HL-60 (cell line): ENCODE measurements around the gene DCPS.

Experiments
- POLR2AphosphoS5 ChIP-seq: IDR thresholded peaks from 2 replicates; pipeline ENCODE4 v1.6.1; 2012; ENCODE audit warnings: low read depth
- TF ChIP-seq, protein P1 (sequence below): IDR thresholded peaks from one replicate; pipeline ENCODE4 v1.5.1; 2011; ENCODE audit warnings: low read length, control low read depth, inconsistent platforms; ENCODE audit not compliant: insufficient read depth
- TF ChIP-seq, protein P2 (sequence below): IDR thresholded peaks from 2 replicates; pipeline ENCODE4 v1.6.1; 2012; ENCODE audit warnings: low read depth; ENCODE audit not compliant: insufficient replicate concordance

DNA sequence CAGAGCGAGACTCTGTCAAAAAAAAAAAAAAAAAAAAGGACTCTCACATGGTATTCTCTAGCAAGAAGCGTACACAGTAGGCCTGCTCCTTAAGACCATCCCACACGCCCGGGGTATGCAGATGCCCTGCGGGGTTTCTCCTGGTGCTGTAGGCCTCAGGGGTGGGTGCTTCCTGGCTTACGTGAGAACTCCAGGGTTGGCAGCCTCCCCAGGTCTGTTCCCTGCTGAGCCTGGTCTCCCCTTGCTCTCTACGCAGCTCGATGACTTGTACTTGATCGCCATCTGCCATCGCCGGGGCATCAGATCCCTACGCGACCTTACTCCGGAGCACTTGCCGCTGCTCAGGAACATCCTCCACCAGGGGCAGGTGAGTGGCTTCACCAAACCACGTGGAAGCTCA lies 39.2 kb downstream of the DCPS start:
- TF ChIP-seq, protein P1, sequence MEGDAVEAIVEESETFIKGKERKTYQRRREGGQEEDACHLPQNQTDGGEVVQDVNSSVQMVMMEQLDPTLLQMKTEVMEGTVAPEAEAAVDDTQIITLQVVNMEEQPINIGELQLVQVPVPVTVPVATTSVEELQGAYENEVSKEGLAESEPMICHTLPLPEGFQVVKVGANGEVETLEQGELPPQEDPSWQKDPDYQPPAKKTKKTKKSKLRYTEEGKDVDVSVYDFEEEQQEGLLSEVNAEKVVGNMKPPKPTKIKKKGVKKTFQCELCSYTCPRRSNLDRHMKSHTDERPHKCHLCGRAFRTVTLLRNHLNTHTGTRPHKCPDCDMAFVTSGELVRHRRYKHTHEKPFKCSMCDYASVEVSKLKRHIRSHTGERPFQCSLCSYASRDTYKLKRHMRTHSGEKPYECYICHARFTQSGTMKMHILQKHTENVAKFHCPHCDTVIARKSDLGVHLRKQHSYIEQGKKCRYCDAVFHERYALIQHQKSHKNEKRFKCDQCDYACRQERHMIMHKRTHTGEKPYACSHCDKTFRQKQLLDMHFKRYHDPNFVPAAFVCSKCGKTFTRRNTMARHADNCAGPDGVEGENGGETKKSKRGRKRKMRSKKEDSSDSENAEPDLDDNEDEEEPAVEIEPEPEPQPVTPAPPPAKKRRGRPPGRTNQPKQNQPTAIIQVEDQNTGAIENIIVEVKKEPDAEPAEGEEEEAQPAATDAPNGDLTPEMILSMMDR = no peak
- TF ChIP-seq POLR2AphosphoS5 = no peak
- TF ChIP-seq, protein P2, sequence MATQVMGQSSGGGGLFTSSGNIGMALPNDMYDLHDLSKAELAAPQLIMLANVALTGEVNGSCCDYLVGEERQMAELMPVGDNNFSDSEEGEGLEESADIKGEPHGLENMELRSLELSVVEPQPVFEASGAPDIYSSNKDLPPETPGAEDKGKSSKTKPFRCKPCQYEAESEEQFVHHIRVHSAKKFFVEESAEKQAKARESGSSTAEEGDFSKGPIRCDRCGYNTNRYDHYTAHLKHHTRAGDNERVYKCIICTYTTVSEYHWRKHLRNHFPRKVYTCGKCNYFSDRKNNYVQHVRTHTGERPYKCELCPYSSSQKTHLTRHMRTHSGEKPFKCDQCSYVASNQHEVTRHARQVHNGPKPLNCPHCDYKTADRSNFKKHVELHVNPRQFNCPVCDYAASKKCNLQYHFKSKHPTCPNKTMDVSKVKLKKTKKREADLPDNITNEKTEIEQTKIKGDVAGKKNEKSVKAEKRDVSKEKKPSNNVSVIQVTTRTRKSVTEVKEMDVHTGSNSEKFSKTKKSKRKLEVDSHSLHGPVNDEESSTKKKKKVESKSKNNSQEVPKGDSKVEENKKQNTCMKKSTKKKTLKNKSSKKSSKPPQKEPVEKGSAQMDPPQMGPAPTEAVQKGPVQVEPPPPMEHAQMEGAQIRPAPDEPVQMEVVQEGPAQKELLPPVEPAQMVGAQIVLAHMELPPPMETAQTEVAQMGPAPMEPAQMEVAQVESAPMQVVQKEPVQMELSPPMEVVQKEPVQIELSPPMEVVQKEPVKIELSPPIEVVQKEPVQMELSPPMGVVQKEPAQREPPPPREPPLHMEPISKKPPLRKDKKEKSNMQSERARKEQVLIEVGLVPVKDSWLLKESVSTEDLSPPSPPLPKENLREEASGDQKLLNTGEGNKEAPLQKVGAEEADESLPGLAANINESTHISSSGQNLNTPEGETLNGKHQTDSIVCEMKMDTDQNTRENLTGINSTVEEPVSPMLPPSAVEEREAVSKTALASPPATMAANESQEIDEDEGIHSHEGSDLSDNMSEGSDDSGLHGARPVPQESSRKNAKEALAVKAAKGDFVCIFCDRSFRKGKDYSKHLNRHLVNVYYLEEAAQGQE = no peak
